GM12892 (cell line): ENCODE data around the gene NDRG3.
"Not testable (repeated sequence)": the region's sequence is repeated elsewhere in the genome, so short reads cannot be mapped to it uniquely, and the experiment has no call there.

Experiments used
- POLR2A ChIP-seq: IDR thresholded peaks from 2 replicates; pipeline ENCODE4 v1.6.1; 2011; ENCODE audit warnings: low read depth, low read length, control low read depth
- POLR2AphosphoS5 ChIP-seq: IDR thresholded peaks from 2 replicates; pipeline ENCODE4 v1.6.1; 2011; ENCODE audit warnings: low read depth, low read length, control low read depth
- TAF1 ChIP-seq: IDR thresholded peaks from 2 replicates; pipeline ENCODE4 v1.6.1; 2011; ENCODE audit warnings: low read depth, mild to moderate bottlenecking, control low read depth, low read length, borderline replicate concordance

DNA sequence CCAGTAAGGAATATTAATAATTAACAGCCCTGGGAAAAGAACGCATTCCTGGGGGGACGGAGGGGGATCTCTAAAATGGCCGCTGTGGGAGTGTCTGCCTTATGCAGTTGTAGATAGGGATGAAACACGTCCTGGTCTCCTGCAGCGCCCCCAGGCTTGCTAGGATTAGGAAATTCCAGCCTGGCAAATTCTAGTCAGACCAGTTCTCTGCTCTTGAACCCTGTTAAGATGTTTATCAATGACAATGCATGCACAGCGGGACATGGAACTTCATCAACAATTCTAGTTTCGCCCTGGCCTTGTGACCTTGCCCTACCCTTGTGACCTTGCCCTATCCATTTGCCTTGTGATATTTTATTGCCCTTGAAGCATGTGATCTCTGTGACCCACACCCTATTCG lies 50.4 kb downstream of the NDRG3 start:
- not testable (repeated sequence) for TF ChIP-seq POLR2A, TAF1, POLR2AphosphoS5
